WTC11 (cell line): ENCODE results near the gene BTBD2. TPM values are rescaled to one million over a fixed set of nuclear protein-coding genes. Genes with fewer than 3 reads are reported as not detected.
A peak's percentile ranks its signal among the peaks of the same experiment; 100 is the strongest.

Source experiments
- ATAC-seq: fragments of 200-7000 bp; cut with Tn5 transposase; 2 replicates; pipeline ENCODE4 v1.10.0; 2021; ENCODE audit warnings: mild to moderate bottlenecking, moderate library complexity
- CTCF ChIA-PET: fragments of 300-600 bp; sonication (Branson Sonifier 250); formaldehyde crosslinking; loops from one replicate; lab custom pipeline; 2021; ENCODE audit warnings: antibody characterized with exemption; lab: Charles Lee
- POLR2A ChIA-PET: fragments of 350-600 bp; sonication (Branson Sonifier 250); formaldehyde crosslinking; loops from one replicate; lab custom pipeline; 2021; ENCODE audit warnings: antibody characterized with exemption; lab: Charles Lee
- DNase-seq: peaks from one replicate; pipeline ENCODE4 v3.0.0; 2021; ENCODE audit warnings: low spot score
- H3K27ac Mint-ChIP-seq: 2 replicates; pipeline ENCODE4 v1.8.0; 2021; ENCODE audit warnings: mixed read lengths
- H3K27me3 Mint-ChIP-seq: 2 replicates; pipeline ENCODE4 v1.8.0; 2021; ENCODE audit warnings: low read depth, mild to moderate bottlenecking, moderate library complexity, mixed read lengths
- H3K36me3 Mint-ChIP-seq: 2 replicates; pipeline ENCODE4 v1.8.0; 2021; ENCODE audit warnings: mixed read lengths
- H3K4me1 Mint-ChIP-seq: 2 replicates; pipeline ENCODE4 v1.8.0; 2022; ENCODE audit warnings: mixed read lengths
- H3K4me3 Mint-ChIP-seq: 2 replicates; pipeline ENCODE4 v1.8.0; 2021; ENCODE audit warnings: mild to moderate bottlenecking, moderate library complexity, mixed read lengths
- H3K9me3 Mint-ChIP-seq: 2 replicates; pipeline ENCODE4 v1.8.0; 2021; ENCODE audit warnings: mixed read lengths
- ETV6 ChIP-seq: sonication (generic); formaldehyde crosslinking; IDR thresholded peaks from 2 replicates; pipeline ENCODE4 v1.8.1; 2022; ENCODE audit warnings: mild to moderate bottlenecking, missing genetic modification reagents
- JAZF1 ChIP-seq: fragments of 250-450 bp; sonication (Bioruptor Pico); IDR thresholded peaks from 2 replicates; pipeline ENCODE4 v1.9.0; 2021; ENCODE audit warnings: moderate library complexity, mild to moderate bottlenecking, inconsistent platforms
- KAT7 ChIP-seq: sonication (generic); formaldehyde crosslinking; IDR thresholded peaks from 2 replicates; pipeline ENCODE4 v1.8.1; 2023; ENCODE audit warnings: missing genetic modification reagents, mild to moderate bottlenecking, borderline replicate concordance
- MXD4 ChIP-seq: fragments of 250-450 bp; sonication (Bioruptor Pico); IDR thresholded peaks from 2 replicates; pipeline ENCODE4 v1.8.0; 2021; ENCODE audit warnings: mild to moderate bottlenecking, moderate library complexity, borderline replicate concordance
- NFYB ChIP-seq: sonication (generic); formaldehyde crosslinking; conservative IDR thresholded peaks from 2 replicates; pipeline ENCODE4 v1.8.0; 2022; ENCODE audit warnings: low read depth, missing genetic modification reagents
- TCF7 ChIP-seq: sonication (generic); formaldehyde crosslinking; IDR thresholded peaks from 2 replicates; pipeline ENCODE4 v1.8.0; 2022; ENCODE audit warnings: mild to moderate bottlenecking, low read depth, missing genetic modification reagents, moderate library complexity
- TP53 ChIP-seq: sonication (generic); formaldehyde crosslinking; IDR thresholded peaks from 2 replicates; pipeline ENCODE4 v1.8.1; 2023; ENCODE audit warnings: mild to moderate bottlenecking, missing genetic modification reagents
- ZBTB21 ChIP-seq: sonication (generic); formaldehyde crosslinking; IDR thresholded peaks from 2 replicates; pipeline ENCODE4 v1.8.1; 2023; ENCODE audit warnings: mild to moderate bottlenecking, missing genetic modification reagents, borderline replicate concordance
- ZNF121 ChIP-seq: sonication (generic); formaldehyde crosslinking; IDR thresholded peaks from 2 replicates; pipeline ENCODE4 v1.8.0; 2023; ENCODE audit warnings: missing genetic modification reagents
- total RNA-seq: library from RNA; stranded (reverse); gene quantifications from 3 replicates; pipeline ENCODE4 v1.2.3, GENCODE V29; 2021
- TF ChIP-seq, protein P1 (sequence below): fragments of 250-450 bp; sonication (Bioruptor Pico); IDR thresholded peaks from 2 replicates; pipeline ENCODE4 v1.8.0; 2021; ENCODE audit warnings: mild to moderate bottlenecking
- TF ChIP-seq, protein P2 (sequence below): sonication (generic); formaldehyde crosslinking; IDR thresholded peaks from 2 replicates; pipeline ENCODE4 v1.8.0; 2023; ENCODE audit warnings: mild to moderate bottlenecking, missing genetic modification reagents
- TF ChIP-seq, protein P3 (sequence below): sonication (generic); formaldehyde crosslinking; IDR thresholded peaks from 2 replicates; pipeline ENCODE4 v1.8.0; 2023; ENCODE audit warnings: missing genetic modification reagents, mild to moderate bottlenecking, borderline replicate concordance
- TF ChIP-seq, protein P4 (sequence below): sonication (generic); formaldehyde crosslinking; IDR thresholded peaks from 2 replicates; pipeline ENCODE4 v1.8.1; 2022; ENCODE audit warnings: low read depth, mild to moderate bottlenecking, moderate library complexity, missing genetic modification reagents, borderline replicate concordance

Gene BTBD2
- total RNA-seq, 1 experiment from 2014 or later: 106 TPM

DNA sequence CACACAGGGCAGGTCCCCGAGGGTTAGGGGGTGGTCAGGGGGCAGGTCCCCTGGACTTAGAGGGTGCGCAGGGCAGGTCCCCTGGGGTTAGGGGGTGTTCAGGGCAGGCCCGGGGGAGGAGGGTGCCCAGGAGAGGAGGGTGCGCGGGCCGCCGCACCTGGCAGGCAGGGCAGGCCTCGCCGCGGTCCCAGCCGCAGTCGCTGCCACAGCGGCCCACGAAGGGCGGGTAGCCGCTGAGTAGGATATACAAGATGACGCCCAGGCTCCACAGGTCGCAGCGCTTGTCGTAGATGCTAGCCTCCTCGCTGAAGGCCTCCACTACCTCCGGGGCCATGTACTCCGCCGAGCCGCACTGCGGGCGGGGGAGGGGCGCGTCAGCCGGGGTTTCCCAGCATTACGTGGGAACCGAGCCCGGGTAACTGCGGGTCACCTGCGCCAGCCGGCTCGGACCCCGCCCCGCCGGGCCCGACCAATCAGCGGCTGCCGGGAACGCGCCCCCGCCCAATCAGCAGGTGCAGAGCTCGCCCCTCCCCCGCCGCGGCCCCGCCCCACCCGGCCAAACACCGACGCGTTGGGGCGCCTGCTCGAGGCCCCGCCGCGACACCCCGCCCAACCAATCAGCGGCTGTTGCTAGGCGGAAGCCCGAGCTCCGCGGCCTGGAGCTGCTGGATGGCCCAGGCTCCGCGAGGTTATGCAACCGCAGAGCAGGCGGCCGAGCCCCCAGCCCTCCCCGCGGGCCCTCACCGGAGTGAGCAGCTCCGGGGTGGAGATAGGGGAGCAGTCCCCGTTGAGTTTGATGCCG is 26.4 kb upstream of the BTBD2 start (continued):
- TF ChIP-seq KAT7 (no peak), TP53 (CRISPR knock-in tag) (0 out of 2 replicates have a peak, but pooled peaks have one; percentile 55), ZNF121 (CRISPR knock-in tag) (0 out of 2 replicates have a peak, but pooled peaks have one; percentile 38), JAZF1 (no peak), ETV6 (CRISPR knock-in tag) (no peak)
- TF ChIP-seq, protein P1, sequence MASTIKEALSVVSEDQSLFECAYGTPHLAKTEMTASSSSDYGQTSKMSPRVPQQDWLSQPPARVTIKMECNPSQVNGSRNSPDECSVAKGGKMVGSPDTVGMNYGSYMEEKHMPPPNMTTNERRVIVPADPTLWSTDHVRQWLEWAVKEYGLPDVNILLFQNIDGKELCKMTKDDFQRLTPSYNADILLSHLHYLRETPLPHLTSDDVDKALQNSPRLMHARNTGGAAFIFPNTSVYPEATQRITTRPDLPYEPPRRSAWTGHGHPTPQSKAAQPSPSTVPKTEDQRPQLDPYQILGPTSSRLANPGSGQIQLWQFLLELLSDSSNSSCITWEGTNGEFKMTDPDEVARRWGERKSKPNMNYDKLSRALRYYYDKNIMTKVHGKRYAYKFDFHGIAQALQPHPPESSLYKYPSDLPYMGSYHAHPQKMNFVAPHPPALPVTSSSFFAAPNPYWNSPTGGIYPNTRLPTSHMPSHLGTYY: 0 out of 2 replicates have a peak, but pooled peaks have one; percentile 55
- TF ChIP-seq, protein P2, sequence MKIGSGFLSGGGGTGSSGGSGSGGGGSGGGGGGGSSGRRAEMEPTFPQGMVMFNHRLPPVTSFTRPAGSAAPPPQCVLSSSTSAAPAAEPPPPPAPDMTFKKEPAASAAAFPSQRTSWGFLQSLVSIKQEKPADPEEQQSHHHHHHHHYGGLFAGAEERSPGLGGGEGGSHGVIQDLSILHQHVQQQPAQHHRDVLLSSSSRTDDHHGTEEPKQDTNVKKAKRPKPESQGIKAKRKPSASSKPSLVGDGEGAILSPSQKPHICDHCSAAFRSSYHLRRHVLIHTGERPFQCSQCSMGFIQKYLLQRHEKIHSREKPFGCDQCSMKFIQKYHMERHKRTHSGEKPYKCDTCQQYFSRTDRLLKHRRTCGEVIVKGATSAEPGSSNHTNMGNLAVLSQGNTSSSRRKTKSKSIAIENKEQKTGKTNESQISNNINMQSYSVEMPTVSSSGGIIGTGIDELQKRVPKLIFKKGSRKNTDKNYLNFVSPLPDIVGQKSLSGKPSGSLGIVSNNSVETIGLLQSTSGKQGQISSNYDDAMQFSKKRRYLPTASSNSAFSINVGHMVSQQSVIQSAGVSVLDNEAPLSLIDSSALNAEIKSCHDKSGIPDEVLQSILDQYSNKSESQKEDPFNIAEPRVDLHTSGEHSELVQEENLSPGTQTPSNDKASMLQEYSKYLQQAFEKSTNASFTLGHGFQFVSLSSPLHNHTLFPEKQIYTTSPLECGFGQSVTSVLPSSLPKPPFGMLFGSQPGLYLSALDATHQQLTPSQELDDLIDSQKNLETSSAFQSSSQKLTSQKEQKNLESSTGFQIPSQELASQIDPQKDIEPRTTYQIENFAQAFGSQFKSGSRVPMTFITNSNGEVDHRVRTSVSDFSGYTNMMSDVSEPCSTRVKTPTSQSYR (CRISPR knock-in tag): peak; percentile 67; the same call in 1 of the 2 replicates
- TF ChIP-seq, protein P3, sequence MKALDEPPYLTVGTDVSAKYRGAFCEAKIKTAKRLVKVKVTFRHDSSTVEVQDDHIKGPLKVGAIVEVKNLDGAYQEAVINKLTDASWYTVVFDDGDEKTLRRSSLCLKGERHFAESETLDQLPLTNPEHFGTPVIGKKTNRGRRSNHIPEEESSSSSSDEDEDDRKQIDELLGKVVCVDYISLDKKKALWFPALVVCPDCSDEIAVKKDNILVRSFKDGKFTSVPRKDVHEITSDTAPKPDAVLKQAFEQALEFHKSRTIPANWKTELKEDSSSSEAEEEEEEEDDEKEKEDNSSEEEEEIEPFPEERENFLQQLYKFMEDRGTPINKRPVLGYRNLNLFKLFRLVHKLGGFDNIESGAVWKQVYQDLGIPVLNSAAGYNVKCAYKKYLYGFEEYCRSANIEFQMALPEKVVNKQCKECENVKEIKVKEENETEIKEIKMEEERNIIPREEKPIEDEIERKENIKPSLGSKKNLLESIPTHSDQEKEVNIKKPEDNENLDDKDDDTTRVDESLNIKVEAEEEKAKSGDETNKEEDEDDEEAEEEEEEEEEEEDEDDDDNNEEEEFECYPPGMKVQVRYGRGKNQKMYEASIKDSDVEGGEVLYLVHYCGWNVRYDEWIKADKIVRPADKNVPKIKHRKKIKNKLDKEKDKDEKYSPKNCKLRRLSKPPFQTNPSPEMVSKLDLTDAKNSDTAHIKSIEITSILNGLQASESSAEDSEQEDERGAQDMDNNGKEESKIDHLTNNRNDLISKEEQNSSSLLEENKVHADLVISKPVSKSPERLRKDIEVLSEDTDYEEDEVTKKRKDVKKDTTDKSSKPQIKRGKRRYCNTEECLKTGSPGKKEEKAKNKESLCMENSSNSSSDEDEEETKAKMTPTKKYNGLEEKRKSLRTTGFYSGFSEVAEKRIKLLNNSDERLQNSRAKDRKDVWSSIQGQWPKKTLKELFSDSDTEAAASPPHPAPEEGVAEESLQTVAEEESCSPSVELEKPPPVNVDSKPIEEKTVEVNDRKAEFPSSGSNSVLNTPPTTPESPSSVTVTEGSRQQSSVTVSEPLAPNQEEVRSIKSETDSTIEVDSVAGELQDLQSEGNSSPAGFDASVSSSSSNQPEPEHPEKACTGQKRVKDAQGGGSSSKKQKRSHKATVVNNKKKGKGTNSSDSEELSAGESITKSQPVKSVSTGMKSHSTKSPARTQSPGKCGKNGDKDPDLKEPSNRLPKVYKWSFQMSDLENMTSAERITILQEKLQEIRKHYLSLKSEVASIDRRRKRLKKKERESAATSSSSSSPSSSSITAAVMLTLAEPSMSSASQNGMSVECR: peak; percentile 27; the same call in 1 of the 2 replicates
- TF ChIP-seq, protein P4, sequence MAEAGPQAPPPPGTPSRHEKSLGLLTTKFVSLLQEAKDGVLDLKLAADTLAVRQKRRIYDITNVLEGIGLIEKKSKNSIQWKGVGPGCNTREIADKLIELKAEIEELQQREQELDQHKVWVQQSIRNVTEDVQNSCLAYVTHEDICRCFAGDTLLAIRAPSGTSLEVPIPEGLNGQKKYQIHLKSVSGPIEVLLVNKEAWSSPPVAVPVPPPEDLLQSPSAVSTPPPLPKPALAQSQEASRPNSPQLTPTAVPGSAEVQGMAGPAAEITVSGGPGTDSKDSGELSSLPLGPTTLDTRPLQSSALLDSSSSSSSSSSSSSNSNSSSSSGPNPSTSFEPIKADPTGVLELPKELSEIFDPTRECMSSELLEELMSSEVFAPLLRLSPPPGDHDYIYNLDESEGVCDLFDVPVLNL: 0 out of 2 replicates have a peak, but pooled peaks have one; percentile 51

DNA sequence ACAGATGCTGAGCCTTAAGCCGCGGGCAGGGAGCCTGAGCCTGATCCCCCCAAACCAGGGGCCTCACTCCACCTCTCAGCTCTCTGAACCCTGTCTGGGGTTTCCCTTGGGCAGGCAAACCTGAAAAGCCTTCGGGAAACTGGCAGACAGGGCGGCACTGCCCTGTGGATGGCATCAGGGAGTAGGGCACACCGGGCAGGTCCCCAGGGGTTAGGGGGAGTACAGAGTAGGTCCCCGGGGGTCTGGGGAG is 25.8 kb upstream of the BTBD2 start:
- no peaks in the 10 kb centered on the region for H3K9me3 Mint-ChIP-seq
- peaks cover 7% of the 10 kb centered on the region; the same call in 1 of the 2 replicates for H3K4me1 Mint-ChIP-seq
- H3K36me3 Mint-ChIP-seq: peaks cover 10% of the 10 kb centered on the region; the same call in 1 of the 2 replicates
- ATAC-seq (no peak), DNase-seq (no peak)
- peak overlapping the region; percentile 36; the same call in 1 of the 2 replicates for H3K4me3 Mint-ChIP-seq
- no peaks in the 10 kb centered on the region for H3K27me3 Mint-ChIP-seq
- peak overlapping the region; percentile 60; the same call in 1 of the 2 replicates for H3K27ac Mint-ChIP-seq
- CTCF ChIA-PET: interaction anchor here (2.1 kb wide), 1 partner anchor 11 kb away, joined by 13 read pairs; the partner anchor contains the start of gene MKNK2
- TF ChIP-seq NFYB (CRISPR knock-in tag) (no peak), MXD4 (no peak), ZBTB21 (no peak), TCF7 (no peak)
- POLR2A ChIA-PET: no interaction called here
